HG03469 (cell line): ENCODE measurements around the gene ZNF283.
"Not testable (repeated sequence)": the region's sequence is repeated elsewhere in the genome, so short reads cannot be mapped to it uniquely, and the experiment has no call there.

Source experiments
- ATAC-seq: cut with Tn5 transposase; IDR thresholded peaks from one replicate; pipeline ENCODE4 v1.9.1; 2021; ENCODE audit warnings: mild to moderate bottlenecking, moderate library complexity, moderate number of reproducible peaks; ENCODE audit not compliant: unreplicated experiment

Gene ZNF283

GRCh38 chr19:43842007-43842406, 14.9 kb downstream of the ZNF283 start:
- ATAC-seq: no peak

GRCh38 chr19:43847246-43847645, 20.1 kb downstream of the ZNF283 start:
- ATAC-seq: no peak

DNA sequence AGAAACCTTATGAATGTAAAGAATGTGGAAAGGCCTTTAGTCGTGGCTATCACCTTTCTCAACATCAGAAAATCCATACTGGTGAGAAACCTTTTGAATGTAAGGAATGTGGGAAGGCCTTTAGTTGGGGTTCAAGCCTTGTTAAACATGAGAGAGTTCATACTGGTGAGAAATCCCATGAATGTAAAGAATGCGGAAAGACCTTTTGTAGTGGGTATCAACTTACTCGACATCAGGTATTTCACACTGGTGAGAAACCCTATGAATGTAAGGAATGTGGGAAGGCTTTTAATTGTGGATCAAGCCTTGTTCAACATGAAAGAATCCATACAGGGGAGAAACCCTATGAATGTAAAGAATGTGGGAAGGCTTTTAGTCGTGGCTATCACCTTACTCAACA, 20.8 kb downstream of the ZNF283 start:
- no peak for ATAC-seq

GRCh38 chr19:43848821-43849220, 21.7 kb downstream of the ZNF283 start:
- ATAC-seq: no peak

DNA sequence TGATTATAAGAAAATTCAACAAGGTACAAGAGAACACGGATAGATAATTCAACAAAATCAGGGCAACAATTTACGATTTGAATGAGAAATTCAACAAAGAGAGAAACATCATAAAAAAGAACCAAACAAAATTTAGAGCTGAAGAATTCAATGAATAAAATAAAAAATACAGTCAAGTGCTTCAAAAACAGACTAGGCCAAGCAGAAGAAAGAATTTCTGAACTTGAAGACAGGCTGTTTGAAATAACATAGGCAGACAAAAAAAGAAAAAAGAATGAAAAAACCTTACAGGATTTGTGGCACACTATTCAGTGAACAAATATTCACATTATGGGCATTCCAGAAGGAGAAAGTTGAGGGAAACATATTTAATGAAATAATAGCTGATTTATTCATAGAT, 31.1 kb downstream of the ZNF283 start:
- no peak for ATAC-seq

- ATAC-seq: not testable (repeated sequence)
Observed at GRCh38 chr19:43866923-43867322, 39.8 kb downstream of the ZNF283 start.

DNA sequence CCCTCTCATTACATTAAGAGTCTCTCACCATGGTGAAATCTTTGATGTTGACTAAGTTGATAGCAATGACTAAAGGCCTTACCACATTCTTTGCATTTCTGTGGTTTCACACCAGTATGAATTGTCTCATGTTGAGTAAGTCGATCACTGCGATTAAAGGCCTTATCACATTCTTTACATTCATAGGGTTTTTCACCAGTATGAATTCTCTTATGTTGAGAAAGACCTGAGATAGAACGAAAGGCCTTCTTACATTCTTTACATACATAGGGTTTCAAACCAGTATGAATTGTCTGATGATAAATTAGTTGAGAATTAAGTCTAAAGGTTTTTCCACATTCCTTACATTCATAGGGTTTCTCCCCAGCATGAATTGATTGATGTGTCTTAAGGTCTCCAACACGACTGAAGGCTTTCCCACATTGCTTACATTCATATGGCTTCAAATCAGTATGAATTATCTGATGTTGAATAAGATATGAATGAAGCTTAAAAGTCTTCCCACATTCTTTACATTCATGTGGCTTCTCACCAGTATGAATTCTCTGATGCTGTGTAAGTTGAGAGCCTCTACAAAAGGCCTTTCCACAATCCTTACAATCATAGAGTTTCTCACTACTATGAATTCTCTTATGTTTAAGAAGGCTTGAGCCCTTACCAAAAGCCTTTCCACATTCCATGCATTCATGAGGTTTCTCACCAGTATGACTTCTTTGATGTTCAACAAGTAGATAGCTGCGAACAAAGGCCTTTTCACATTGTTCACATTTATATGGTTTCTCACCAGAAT, 45.6 kb downstream of the ZNF283 start:
- ATAC-seq: no peak

GRCh38 chr19:43880483-43880882, 53.4 kb downstream of the ZNF283 start:
- ATAC-seq: no peak

GRCh38 chr19:43883864-43884263, 56.7 kb downstream of the ZNF283 start, which contains the start of gene ZNF404:
Gene ZNF404, minus strand, starts transcription at chr19:43883964.
- ATAC-seq: no peak

- ATAC-seq: no peak
Observed at GRCh38 chr19:43895727-43896308, 68.7 kb downstream of the ZNF283 start.
